GM13976 (cell line): ENCODE data around the gene XRN2.

Experiments used
- DNase-seq: peaks from one replicate; pipeline ENCODE4 v3.0.0; 2012; ENCODE audit warnings: low spot score
- CTCF ChIP-seq: IDR thresholded peaks from 2 replicates; pipeline ENCODE4 v1.5.1; 2012; ENCODE audit warnings: borderline replicate concordance, mild to moderate bottlenecking; ENCODE audit not compliant: insufficient read depth; ENCODE audit errors: extremely low read depth, missing control alignments, control extremely low read depth
- in situ Hi-C: fragments of 300-500 bp; cut with MboI; formaldehyde crosslinking; loops from one replicate; pipeline ENCODE4 v1.12.0; 2022; ENCODE audit warnings: low sequenced_read_pairs, mixed read lengths, inconsistent platforms; ENCODE audit not compliant: unreplicated experiment

The XRN2 gene

DNA sequence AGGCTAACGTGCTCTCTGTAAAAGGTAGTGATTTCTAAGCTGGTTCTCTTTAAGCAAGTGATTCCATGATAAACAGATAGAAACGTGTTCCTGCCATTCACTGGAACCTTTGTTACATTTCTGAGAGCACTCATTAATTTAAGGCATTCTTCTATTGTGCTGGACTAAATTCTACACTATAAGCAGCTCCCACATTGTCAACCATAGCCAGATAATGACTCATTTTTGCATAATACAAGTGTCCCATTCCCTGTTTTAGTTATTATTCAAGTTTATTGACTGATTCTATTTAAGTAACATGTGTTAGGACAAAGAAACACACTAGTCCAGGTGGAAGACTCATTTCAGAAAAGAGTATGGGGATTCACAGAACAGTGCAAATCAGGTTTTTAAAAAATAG, 13.5 kb upstream of the XRN2 start:
- in situ Hi-C loops, result no loop called here
- no peak for DNase-seq
- TF ChIP-seq CTCF, result no peak

- no peak for TF ChIP-seq CTCF
- in situ Hi-C loops, result no loop called here
- DNase-seq, result no peak
These were observed 12.1 kb upstream of the XRN2 start for GRCh38 chr20:21291026-21291425.

DNA sequence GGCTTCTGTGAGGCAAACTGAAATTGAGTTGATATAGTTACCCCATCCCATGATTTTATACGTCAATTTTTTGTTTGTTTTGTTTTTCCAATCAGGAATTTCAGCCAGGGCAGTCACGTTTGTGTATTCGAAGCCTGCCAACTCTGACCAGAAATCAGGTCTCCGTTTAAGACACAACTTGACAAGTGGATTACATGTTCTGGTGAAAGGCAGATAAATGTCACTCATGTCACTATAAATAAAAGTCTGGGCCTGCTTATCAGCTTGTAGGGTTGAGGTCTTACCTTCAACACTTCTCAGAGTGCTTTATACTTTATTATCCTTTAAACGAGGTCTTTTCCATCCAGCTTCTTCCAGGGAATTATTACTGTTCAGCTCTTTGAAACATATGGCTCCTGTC, 8.4 kb upstream of the XRN2 start:
- in situ Hi-C loops, result no loop called here
- no peak for TF ChIP-seq CTCF
- no peak for DNase-seq

- TF ChIP-seq CTCF, result no peak
- no peak for DNase-seq
- in situ Hi-C loops, result no loop called here
These were observed 1.0 kb upstream of the XRN2 start for GRCh38 chr20:21301940-21302663.

GRCh38 chr20:21302664-21303060, 469 bp upstream of the XRN2 start:
- DNase-seq, result no peak
- in situ Hi-C loops, result no loop called here
- no peak for TF ChIP-seq CTCF

GRCh38 chr20:21303872-21304586, 898 bp downstream of the XRN2 start:
- no peak for TF ChIP-seq CTCF
- in situ Hi-C loops, result no loop called here
- DNase-seq, result no peak
